ENCODE data around the gene GJC2.

GJC2 gene

DNA sequence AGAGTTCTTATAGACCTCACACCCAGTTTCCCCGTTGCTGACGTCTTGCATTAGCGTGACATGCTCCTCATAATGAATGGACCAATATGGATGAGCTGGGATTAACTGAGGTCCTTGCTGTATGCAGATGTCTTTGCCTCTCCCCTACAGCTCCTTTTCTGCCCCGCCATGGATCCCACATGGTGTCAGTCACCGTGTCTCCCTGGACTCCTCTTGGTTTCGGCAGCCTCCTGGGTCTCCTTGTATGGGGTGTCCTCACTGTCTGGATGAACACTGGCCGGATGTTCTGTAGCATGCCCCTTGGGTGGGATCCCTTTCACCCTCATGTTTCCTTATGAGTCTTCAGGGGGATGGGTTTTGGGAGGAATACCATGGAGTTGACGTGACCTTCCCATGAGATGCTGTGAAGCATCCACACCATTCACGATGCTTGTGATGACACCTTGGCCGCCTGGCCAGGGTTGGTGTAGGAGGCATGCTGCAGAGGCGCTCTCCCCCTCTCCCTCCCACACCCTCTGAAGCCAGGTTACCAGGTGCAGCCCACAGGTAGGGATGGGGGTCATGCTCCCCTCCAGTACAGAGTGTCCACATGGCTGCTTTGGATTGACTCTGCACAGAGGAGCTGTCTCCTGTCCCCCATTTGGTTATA lies 4.4 kb downstream of the GJC2 start:
- TF ChIP-seq, protein P1, sequence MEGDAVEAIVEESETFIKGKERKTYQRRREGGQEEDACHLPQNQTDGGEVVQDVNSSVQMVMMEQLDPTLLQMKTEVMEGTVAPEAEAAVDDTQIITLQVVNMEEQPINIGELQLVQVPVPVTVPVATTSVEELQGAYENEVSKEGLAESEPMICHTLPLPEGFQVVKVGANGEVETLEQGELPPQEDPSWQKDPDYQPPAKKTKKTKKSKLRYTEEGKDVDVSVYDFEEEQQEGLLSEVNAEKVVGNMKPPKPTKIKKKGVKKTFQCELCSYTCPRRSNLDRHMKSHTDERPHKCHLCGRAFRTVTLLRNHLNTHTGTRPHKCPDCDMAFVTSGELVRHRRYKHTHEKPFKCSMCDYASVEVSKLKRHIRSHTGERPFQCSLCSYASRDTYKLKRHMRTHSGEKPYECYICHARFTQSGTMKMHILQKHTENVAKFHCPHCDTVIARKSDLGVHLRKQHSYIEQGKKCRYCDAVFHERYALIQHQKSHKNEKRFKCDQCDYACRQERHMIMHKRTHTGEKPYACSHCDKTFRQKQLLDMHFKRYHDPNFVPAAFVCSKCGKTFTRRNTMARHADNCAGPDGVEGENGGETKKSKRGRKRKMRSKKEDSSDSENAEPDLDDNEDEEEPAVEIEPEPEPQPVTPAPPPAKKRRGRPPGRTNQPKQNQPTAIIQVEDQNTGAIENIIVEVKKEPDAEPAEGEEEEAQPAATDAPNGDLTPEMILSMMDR (IDR thresholded peaks at IDR 0.05) = no peak
- no peak for DNase-seq (ENCODE audit: low spot score)
- Histone ChIP-seq H3K4me3 (no peak overlapping the region), H3K27ac (no peak overlapping the region)

DNA sequence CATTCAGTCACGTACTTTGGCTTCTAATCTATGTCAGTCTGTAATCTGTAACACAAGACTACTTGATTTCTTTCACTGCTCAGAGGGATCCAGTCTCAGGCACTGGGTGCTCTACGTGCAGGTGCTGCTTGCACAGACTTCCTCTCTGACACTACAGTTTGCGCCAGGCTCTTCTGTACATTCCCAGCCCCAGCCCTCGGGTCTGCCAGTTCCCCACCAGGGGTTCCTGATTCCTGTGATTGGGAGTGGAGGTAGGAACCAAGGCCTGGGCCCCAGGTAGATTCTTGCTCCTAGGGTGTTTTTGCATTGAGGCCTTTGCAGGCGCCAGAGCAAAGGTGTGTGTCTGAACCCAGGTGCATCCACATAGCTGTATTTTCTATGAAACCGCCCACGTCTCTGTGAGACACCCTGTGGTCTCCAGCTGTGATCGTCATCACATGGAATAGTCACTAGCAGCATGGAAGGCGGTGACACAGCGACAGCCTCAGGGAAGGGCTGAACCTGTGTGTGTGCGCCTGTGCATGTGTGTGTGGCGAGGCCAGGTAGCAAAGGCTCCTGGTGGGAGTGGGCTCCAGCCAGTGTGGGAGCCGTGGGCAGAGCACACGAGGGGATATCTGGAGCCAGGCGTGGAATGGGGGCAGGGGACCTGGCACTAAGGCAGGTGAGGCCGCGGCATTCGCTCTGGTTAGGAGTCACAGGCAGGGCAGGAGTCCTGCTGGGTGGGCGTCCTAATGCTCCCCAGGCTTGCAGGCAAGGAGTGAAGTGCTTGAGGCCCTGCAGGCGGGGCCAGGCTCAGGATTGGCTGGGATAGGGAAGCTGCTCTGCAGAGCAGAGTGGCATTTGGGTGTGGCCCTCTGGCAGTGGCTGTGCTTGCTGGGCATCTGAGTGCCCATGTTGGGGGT lies 5.2 kb downstream of the GJC2 start:
- DNase-seq (ENCODE audit: low spot score) = no peak
- Histone ChIP-seq H3K4me3 (no peak overlapping the region), H3K27ac (no peak overlapping the region)
- TF ChIP-seq, protein P1 (IDR thresholded peaks at IDR 0.05) = no peak

GRCh38 chr1:228155596-228156514 lies 6.1 kb downstream of the GJC2 start:
- DNase-seq (ENCODE audit: low spot score) = no peak
- Histone ChIP-seq H3K27ac (no peak overlapping the region), H3K4me3 (no peak overlapping the region)
- TF ChIP-seq, protein P1 (IDR thresholded peaks at IDR 0.05) = no peak

DNA sequence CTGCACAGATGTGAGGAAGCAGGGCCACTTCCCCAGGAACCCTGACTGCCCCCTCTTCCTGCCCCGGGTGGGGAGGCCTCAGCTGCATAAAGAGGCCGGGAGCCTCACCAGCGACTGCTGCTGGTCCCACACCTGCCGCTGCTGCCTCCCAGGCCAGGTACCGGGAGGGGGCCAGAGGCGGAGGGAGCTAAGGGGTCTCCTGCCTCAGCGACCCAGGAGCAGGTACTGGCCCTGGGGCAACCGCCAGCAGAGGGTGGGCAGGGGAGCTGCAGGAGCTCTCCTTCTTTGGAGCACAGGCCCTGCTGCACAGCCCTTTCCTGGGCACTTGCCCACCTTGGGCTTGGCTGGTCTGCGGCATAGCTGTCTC lies 6.8 kb downstream of the GJC2 start:
- TF ChIP-seq, protein P1 (IDR thresholded peaks at IDR 0.05) = no peak
- no peak for DNase-seq (ENCODE audit: low spot score)
- Histone ChIP-seq H3K4me3 (no peak overlapping the region), H3K27ac (no peak overlapping the region)

- DNase-seq (ENCODE audit: low spot score) = no peak
- Histone ChIP-seq H3K4me3 (no peak overlapping the region), H3K27ac (no peak overlapping the region)
- TF ChIP-seq, protein P1 (IDR thresholded peaks at IDR 0.05) = no peak
Observed at GRCh38 chr1:228156941-228157728, 7.4 kb downstream of the GJC2 start.

- Histone ChIP-seq H3K27ac (no peak overlapping the region), H3K4me3 (no peak overlapping the region)
- no peak for DNase-seq (ENCODE audit: low spot score)
- TF ChIP-seq, protein P1 (IDR thresholded peaks at IDR 0.05) = no peak
Observed at GRCh38 chr1:228157729-228158126, 8.0 kb downstream of the GJC2 start.
